ENCODE data around the gene RTN1. TPM values are rescaled to one million over a fixed set of nuclear protein-coding genes. Genes with fewer than 3 reads are reported as not detected.

The RTN1 gene
- total RNA-seq, 1 experiment from 2014 or later, result 9.8 TPM

- H3K36me3 Mint-ChIP-seq (ENCODE audit: insufficient read depth, unreplicated experiment), result no peaks in the 10 kb centered on the region
- H3K9me3 Mint-ChIP-seq (ENCODE audit: unreplicated experiment), result peaks cover 14% of the 10 kb centered on the region
- ChIA-PET CTCF (interaction anchor here (1.0 to 1.2 kb wide), 2 partner anchors 9 to 115 kb away, joined by 3 to 5 read pairs; no protein-coding TSS in a partner anchor), POLR2A (no interaction called here)
- H3K4me1 Mint-ChIP-seq (ENCODE audit: insufficient read depth, unreplicated experiment), result peaks cover 20% of the 10 kb centered on the region
- intact Hi-C loops (cut with micrococcal nuclease), result no loop called here
- no peak overlapping the region for H3K4me3 Mint-ChIP-seq (ENCODE audit: unreplicated experiment)
- DNase-seq (ENCODE audit: unreplicated experiment), result no peak
- H3K27me3 Mint-ChIP-seq (ENCODE audit: insufficient read depth, unreplicated experiment), result no peaks in the 10 kb centered on the region
- H3K27ac Mint-ChIP-seq (ENCODE audit: low read depth, unreplicated experiment), result no peak overlapping the region
- TF ChIP-seq CTCF (IDR thresholded peaks at IDR 0.05; ENCODE audit: unreplicated experiment), result no peak
- no TSS peak for BruUV-seq (replicated peaks)
Observed at GRCh38 chr14:59850458-59850857, 20.1 kb downstream of the RTN1 start.

- intact Hi-C loops (cut with micrococcal nuclease), result no loop called here
- TF ChIP-seq CTCF (IDR thresholded peaks at IDR 0.05; ENCODE audit: unreplicated experiment), result no peak
- BruUV-seq (replicated peaks), result no TSS peak
- Mint-ChIP-seq H3K36me3 (ENCODE audit: insufficient read depth, unreplicated experiment) (no peaks in the 10 kb centered on the region), H3K27me3 (ENCODE audit: insufficient read depth, unreplicated experiment) (no peaks in the 10 kb centered on the region), H3K9me3 (ENCODE audit: unreplicated experiment) (peaks cover 8% of the 10 kb centered on the region), H3K4me1 (ENCODE audit: insufficient read depth, unreplicated experiment) (peaks cover 20% of the 10 kb centered on the region), H3K4me3 (ENCODE audit: unreplicated experiment) (no peak overlapping the region), H3K27ac (ENCODE audit: low read depth, unreplicated experiment) (peak overlapping the region; percentile 3)
- ChIA-PET CTCF (interaction anchor here (1.0 kb wide), 1 partner anchor 8 kb away, joined by 3 read pairs; no protein-coding TSS in a partner anchor), POLR2A (no interaction called here)
- no peak for DNase-seq (ENCODE audit: unreplicated experiment)
Observed at GRCh38 chr14:59849411-59850130, 21.0 kb downstream of the RTN1 start.

GRCh38 chr14:59848671-59849070, 21.9 kb downstream of the RTN1 start:
- DNase-seq (ENCODE audit: unreplicated experiment), result no peak
- TF ChIP-seq CTCF (IDR thresholded peaks at IDR 0.05; ENCODE audit: unreplicated experiment), result no peak
- H3K36me3 Mint-ChIP-seq (ENCODE audit: insufficient read depth, unreplicated experiment), result no peaks in the 10 kb centered on the region
- H3K27me3 Mint-ChIP-seq (ENCODE audit: insufficient read depth, unreplicated experiment), result no peaks in the 10 kb centered on the region
- intact Hi-C loops (cut with micrococcal nuclease), result no loop called here
- no peak overlapping the region for H3K4me3 Mint-ChIP-seq (ENCODE audit: unreplicated experiment)
- no peak overlapping the region for H3K27ac Mint-ChIP-seq (ENCODE audit: low read depth, unreplicated experiment)
- POLR2A ChIA-PET, result no interaction called here
- BruUV-seq (replicated peaks), result no TSS peak
- H3K4me1 Mint-ChIP-seq (ENCODE audit: insufficient read depth, unreplicated experiment), result peaks cover 20% of the 10 kb centered on the region
- CTCF ChIA-PET, result no interaction called here
- H3K9me3 Mint-ChIP-seq (ENCODE audit: unreplicated experiment), result peaks cover 8% of the 10 kb centered on the region

- CTCF ChIA-PET, result no interaction called here
- POLR2A ChIA-PET, result interaction anchor here (1.3 kb wide), 1 partner anchor 14 kb away, joined by 4 read pairs; no protein-coding TSS in a partner anchor
- BruUV-seq (replicated peaks), result no TSS peak
Observed at GRCh38 chr14:59847711-59848110, 22.9 kb downstream of the RTN1 start.

More at GRCh38 chr14:59847711-59848110, 22.9 kb downstream of the RTN1 start:
- Mint-ChIP-seq H3K36me3 (ENCODE audit: insufficient read depth, unreplicated experiment) (no peaks in the 10 kb centered on the region), H3K27ac (ENCODE audit: low read depth, unreplicated experiment) (no peak overlapping the region), H3K4me3 (ENCODE audit: unreplicated experiment) (no peak overlapping the region), H3K27me3 (ENCODE audit: insufficient read depth, unreplicated experiment) (no peaks in the 10 kb centered on the region), H3K9me3 (ENCODE audit: unreplicated experiment) (peaks cover 8% of the 10 kb centered on the region), H3K4me1 (ENCODE audit: insufficient read depth, unreplicated experiment) (peaks cover 20% of the 10 kb centered on the region)
- no peak for DNase-seq (ENCODE audit: unreplicated experiment)
- intact Hi-C loops (cut with micrococcal nuclease), result no loop called here
- no peak for TF ChIP-seq CTCF (IDR thresholded peaks at IDR 0.05; ENCODE audit: unreplicated experiment)
